ENCODE data around the gene BMP8A. TPM values are rescaled to one million over a fixed set of nuclear protein-coding genes. Genes with fewer than 3 reads are reported as not detected.

BMP8A gene
- total RNA-seq, 1 donor: not detected

- no peak for TF ChIP-seq CTCF (IDR thresholded peaks at IDR 0.05; ENCODE audit: insufficient read depth, low read length)
- no peak for DNase-seq (ENCODE audit: low read depth)
- no peak overlapping the region for H3K4me3 ChIP-seq (ENCODE audit: low read depth, low read length)
These were observed 49.1 kb downstream of the BMP8A start for GRCh38 chr1:39540504-39541031.

GRCh38 chr1:39542924-39543323 is 51.5 kb downstream of the BMP8A start:
- TF ChIP-seq CTCF (IDR thresholded peaks at IDR 0.05; ENCODE audit: insufficient read depth, low read length): no peak
- no peak for DNase-seq (ENCODE audit: low read depth)
- no peak overlapping the region for H3K4me3 ChIP-seq (ENCODE audit: low read depth, low read length)

GRCh38 chr1:39544327-39544726 is 52.9 kb downstream of the BMP8A start:
- no peak for DNase-seq (ENCODE audit: low read depth)
- no peak for TF ChIP-seq CTCF (IDR thresholded peaks at IDR 0.05; ENCODE audit: insufficient read depth, low read length)
- H3K4me3 ChIP-seq (ENCODE audit: low read depth, low read length): no peak overlapping the region

- DNase-seq (ENCODE audit: low read depth): no peak
- TF ChIP-seq CTCF (IDR thresholded peaks at IDR 0.05; ENCODE audit: insufficient read depth, low read length): no peak
- no peak overlapping the region for H3K4me3 ChIP-seq (ENCODE audit: low read depth, low read length)
These were observed 54.1 kb downstream of the BMP8A start for GRCh38 chr1:39545531-39545930.

GRCh38 chr1:39554277-39554676 is 62.8 kb downstream of the BMP8A start:
- no peak overlapping the region for H3K4me3 ChIP-seq (ENCODE audit: low read depth, low read length)
- TF ChIP-seq CTCF (IDR thresholded peaks at IDR 0.05; ENCODE audit: insufficient read depth, low read length): no peak
- DNase-seq (ENCODE audit: low read depth): no peak

- H3K4me3 ChIP-seq (ENCODE audit: low read depth, low read length): no peak overlapping the region
- DNase-seq (ENCODE audit: low read depth): no peak
- TF ChIP-seq CTCF (IDR thresholded peaks at IDR 0.05; ENCODE audit: insufficient read depth, low read length): no peak
These were observed 69.8 kb downstream of the BMP8A start for GRCh38 chr1:39561279-39561678.

GRCh38 chr1:39562886-39563285 is 71.5 kb downstream of the BMP8A start:
- H3K4me3 ChIP-seq (ENCODE audit: low read depth, low read length): no peak overlapping the region
- no peak for DNase-seq (ENCODE audit: low read depth)
- no peak for TF ChIP-seq CTCF (IDR thresholded peaks at IDR 0.05; ENCODE audit: insufficient read depth, low read length)

Measured in fibroblast of the aortic adventitia (primary cell).